BLaER1 (cell line): ENCODE results near the gene DYNC1LI2.
A peak's percentile ranks its signal among the peaks of the same experiment; 100 is the strongest.

Experiments used
- H3K27ac ChIP-seq: shearing (Covaris generic); formaldehyde crosslinking; 2 replicates; pipeline ENCODE4 v1.8.1; 2022
- H3K27me3 ChIP-seq: shearing (Covaris generic); formaldehyde crosslinking; 2 replicates; pipeline ENCODE4 v1.8.1; 2022
- H3K36me3 ChIP-seq: shearing (Covaris generic); formaldehyde crosslinking; 2 replicates; pipeline ENCODE4 v1.8.1; 2022
- H3K4me1 ChIP-seq: shearing (Covaris generic); formaldehyde crosslinking; 2 replicates; pipeline ENCODE4 v1.8.1; 2022
- H3K4me2 ChIP-seq: shearing (Covaris generic); formaldehyde crosslinking; 2 replicates; pipeline ENCODE4 v1.8.1; 2022
- H3K4me3 ChIP-seq: shearing (Covaris generic); formaldehyde crosslinking; 2 replicates; pipeline ENCODE4 v1.8.1; 2022
- H3K9ac ChIP-seq: shearing (Covaris generic); formaldehyde crosslinking; 2 replicates; pipeline ENCODE4 v1.8.1; 2022
- H3K9me3 ChIP-seq: shearing (Covaris generic); formaldehyde crosslinking; 2 replicates; pipeline ENCODE4 v1.8.1; 2022
- H4K20me1 ChIP-seq: shearing (Covaris generic); formaldehyde crosslinking; 2 replicates; pipeline ENCODE4 v1.8.1; 2022
- Cebpa-rat ChIP-seq: shearing (Covaris generic); IDR thresholded peaks from 2 replicates; pipeline ENCODE4 v1.8.1; 2022

Gene DYNC1LI2

DNA sequence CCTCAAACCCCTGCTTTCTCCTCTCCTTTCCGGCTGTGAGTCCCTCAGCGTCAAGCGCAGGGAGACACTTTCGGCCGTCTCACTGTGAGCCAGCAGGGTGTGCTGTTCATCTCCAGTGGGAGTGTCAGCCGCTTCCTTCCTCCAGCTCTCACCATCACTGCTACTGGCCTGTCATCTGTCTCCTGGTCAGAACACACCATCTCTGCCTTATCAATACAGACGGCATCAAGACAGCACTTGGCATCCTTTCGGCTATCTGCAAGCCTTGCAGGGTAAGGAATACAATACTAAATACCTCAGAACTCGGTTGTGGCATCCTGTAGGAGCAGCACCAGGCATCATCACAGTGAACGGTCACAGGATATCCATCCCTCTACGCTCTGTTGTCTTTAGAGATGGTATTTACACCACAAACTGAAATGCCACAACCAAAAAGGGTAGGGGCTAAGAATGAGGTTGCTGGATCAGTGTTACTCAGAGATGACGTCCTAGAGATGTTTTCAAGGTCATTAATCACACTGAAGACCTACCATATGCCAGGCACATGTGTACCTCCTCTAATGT is 34.2 kb downstream of the DYNC1LI2 start:
- TF ChIP-seq Cebpa-rat = no peak
- no peaks in the 10 kb centered on the region for H4K20me1 ChIP-seq
- no peaks in the 10 kb centered on the region for H3K27me3 ChIP-seq
- peaks cover 3% of the 10 kb centered on the region for H3K9me3 ChIP-seq
- H3K27ac ChIP-seq = no peak overlapping the region
- peaks cover 28% of the 10 kb centered on the region for H3K4me1 ChIP-seq
- no peak overlapping the region for H3K9ac ChIP-seq
- peaks cover 52% of the 10 kb centered on the region for H3K36me3 ChIP-seq
- H3K4me3 ChIP-seq = no peak overlapping the region
- H3K4me2 ChIP-seq = no peak overlapping the region

DNA sequence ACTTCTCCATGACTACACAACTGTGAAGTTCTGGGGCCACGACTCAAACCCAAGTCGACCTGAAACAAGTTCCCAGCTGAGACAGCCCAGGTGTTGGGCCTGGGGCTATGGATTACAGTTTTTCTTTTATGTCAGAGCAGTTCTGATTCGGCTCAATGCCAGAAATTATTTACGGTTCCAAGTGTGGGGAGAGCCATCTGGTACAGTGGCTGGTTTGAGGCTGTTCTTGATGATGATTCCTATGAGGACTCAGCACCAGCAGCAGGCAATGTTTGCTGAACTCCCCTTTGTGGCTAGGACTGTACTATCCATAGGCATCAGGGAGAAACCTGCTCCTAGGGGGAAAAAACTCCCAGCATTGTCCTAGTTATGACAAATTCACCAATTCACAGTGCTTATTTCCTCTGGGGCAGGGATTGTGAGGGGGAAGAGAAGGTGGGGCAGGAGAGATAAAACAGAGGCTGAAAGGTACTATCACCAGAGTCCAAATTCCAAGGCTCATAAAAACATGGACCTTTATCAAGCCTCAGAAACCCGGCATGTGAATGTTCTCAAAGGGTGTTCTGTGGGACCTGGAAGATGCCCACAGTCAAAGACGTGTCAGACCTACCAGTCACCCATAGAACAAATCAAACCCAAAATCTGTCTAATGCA is 36.6 kb downstream of the DYNC1LI2 start:
- Histone ChIP-seq H3K27ac (peak overlapping the region; percentile 21; the same call in 1 of the 2 replicates), H4K20me1 (no peaks in the 10 kb centered on the region), H3K9ac (no peak overlapping the region), H3K4me3 (no peak overlapping the region), H3K4me1 (peaks cover 28% of the 10 kb centered on the region), H3K4me2 (peak overlapping the region; percentile 65; the same call in 1 of the 2 replicates), H3K27me3 (no peaks in the 10 kb centered on the region), H3K9me3 (peaks cover 14% of the 10 kb centered on the region), H3K36me3 (peaks cover 29% of the 10 kb centered on the region)
- no peak for TF ChIP-seq Cebpa-rat

DNA sequence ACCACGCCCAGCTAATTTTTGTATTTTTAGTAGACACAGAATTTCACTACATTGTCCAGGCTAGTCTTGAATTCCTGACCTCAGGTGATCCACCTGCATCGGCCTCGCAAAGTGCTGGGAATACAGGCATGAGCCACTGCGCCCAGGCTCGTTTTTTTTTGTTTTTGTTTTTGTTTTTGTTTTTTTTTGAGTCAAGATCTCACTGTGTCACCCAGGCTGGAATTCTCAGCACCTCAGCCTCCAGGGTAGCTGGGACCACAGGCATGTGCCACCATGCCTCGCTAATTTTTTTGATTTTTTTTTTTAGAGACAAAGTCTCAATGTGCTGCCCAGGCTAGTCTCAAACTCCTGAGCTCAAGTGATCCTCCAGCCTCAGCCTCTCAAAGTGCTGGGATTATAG is 37.3 kb downstream of the DYNC1LI2 start:
- peak overlapping the region; percentile 21; the same call in 1 of the 2 replicates for H3K27ac ChIP-seq
- H4K20me1 ChIP-seq = no peaks in the 10 kb centered on the region
- H3K9ac ChIP-seq = no peak overlapping the region
- no peak overlapping the region for H3K4me3 ChIP-seq
- H3K4me1 ChIP-seq = peaks cover 28% of the 10 kb centered on the region
- peaks cover 22% of the 10 kb centered on the region for H3K36me3 ChIP-seq
- no peaks in the 10 kb centered on the region for H3K27me3 ChIP-seq
- no peak for TF ChIP-seq Cebpa-rat
- H3K4me2 ChIP-seq = peak overlapping the region; percentile 65
- H3K9me3 ChIP-seq = peaks cover 14% of the 10 kb centered on the region

DNA sequence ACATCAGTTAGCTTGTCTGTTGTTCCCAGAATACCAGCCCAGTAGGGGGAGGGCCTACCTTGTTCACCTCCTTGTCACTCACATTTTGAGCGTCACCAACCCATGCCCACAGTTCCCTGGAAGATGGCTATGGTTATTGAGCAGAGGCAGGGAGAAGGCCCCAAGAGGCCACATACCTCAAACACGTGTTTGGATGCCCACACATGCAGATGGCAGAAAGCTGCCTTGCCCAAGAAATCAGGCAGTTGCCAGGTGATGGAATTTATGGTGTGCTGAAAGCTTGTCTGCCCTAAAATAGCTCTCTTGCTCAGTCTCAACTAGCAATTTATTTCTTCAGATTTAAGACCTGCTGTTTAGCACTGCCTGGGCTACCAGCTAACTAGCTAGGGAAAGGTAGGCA is 38.3 kb downstream of the DYNC1LI2 start:
- peak overlapping the region; percentile 43; the same call in 1 of the 2 replicates for H3K27ac ChIP-seq
- H3K9ac ChIP-seq = no peak overlapping the region
- peak overlapping the region; percentile 65 for H3K4me2 ChIP-seq
- H3K9me3 ChIP-seq = peaks cover 14% of the 10 kb centered on the region
- H3K27me3 ChIP-seq = no peaks in the 10 kb centered on the region
- no peaks in the 10 kb centered on the region for H4K20me1 ChIP-seq
- peaks cover 12% of the 10 kb centered on the region for H3K36me3 ChIP-seq
- no peak for TF ChIP-seq Cebpa-rat
- no peak overlapping the region for H3K4me3 ChIP-seq
- H3K4me1 ChIP-seq = peaks cover 28% of the 10 kb centered on the region

DNA sequence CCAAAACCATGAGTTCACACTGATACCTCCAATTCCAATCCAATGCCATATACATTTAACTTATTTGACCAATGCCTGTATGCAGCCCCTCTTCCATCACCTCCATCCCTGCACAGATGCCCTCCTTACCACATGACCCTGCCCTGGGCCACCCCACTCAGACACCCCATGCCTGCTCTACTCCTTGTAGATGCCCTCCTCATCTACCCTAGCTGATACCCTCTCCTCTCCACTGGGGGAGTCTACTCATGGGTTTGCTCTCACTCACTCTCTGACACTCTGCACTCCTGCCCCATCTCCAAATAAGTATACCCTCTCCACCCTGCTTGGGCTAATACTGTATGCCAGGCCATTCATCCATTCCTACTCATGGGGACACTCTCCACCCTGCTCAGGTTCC is 38.9 kb downstream of the DYNC1LI2 start:
- Histone ChIP-seq H3K4me1 (peaks cover 32% of the 10 kb centered on the region), H3K4me2 (peak overlapping the region; percentile 65), H3K36me3 (peaks cover 6% of the 10 kb centered on the region; the same call in 1 of the 2 replicates), H3K9me3 (peaks cover 14% of the 10 kb centered on the region), H3K9ac (no peak overlapping the region), H3K4me3 (no peak overlapping the region), H3K27ac (no peak overlapping the region), H3K27me3 (no peaks in the 10 kb centered on the region), H4K20me1 (no peaks in the 10 kb centered on the region)
- no peak for TF ChIP-seq Cebpa-rat

DNA sequence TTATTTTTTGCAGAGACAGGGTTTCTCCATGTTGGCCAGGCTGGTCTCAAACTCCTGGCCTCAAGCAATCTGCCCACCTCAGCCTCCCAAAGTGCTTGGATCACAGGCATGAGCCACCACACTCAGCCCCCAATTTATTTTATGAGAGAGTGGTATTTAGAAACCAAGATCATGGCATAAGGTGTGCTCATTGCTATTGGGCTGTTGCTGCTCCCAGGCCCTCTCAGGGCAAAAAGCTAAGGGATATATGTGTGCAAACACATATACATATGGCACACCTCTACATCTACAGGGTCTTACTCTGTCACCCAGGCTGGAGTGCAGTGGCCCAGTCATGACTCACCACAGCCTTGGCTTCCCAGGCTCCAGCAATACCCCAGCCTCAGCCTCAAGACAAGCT is 39.8 kb downstream of the DYNC1LI2 start:
- Histone ChIP-seq H3K4me1 (peaks cover 41% of the 10 kb centered on the region), H3K9ac (no peak overlapping the region), H3K36me3 (no peaks in the 10 kb centered on the region), H3K9me3 (peaks cover 14% of the 10 kb centered on the region), H3K4me2 (no peak overlapping the region), H4K20me1 (no peaks in the 10 kb centered on the region), H3K27me3 (no peaks in the 10 kb centered on the region), H3K27ac (no peak overlapping the region), H3K4me3 (no peak overlapping the region)
- TF ChIP-seq Cebpa-rat = no peak

DNA sequence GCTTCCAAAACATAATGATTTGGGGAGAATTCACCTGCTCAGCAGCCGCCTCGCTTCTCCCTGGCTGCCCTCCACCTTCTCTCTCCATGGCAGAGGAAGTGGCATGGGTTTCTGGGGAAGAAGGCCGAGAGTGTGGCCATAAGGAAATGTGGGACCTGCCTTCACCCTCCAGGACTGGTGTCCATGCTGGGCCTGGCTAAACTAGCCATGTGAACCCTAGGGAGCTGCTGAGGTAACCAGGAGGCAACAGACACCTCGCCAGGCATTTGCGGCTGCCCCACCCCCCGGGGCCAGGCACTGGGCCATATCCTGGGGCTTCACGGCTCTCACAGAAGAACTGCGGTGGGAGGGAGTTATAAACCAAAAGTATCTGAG is 44.9 kb downstream of the DYNC1LI2 start:
- Histone ChIP-seq H3K9me3 (peaks cover 16% of the 10 kb centered on the region), H3K27ac (no peak overlapping the region), H3K27me3 (no peaks in the 10 kb centered on the region), H3K4me1 (peaks cover 43% of the 10 kb centered on the region), H3K36me3 (no peaks in the 10 kb centered on the region), H4K20me1 (no peaks in the 10 kb centered on the region), H3K4me2 (no peak overlapping the region; the same call in 1 of the 2 replicates), H3K4me3 (no peak overlapping the region), H3K9ac (no peak overlapping the region)
- no peak for TF ChIP-seq Cebpa-rat

DNA sequence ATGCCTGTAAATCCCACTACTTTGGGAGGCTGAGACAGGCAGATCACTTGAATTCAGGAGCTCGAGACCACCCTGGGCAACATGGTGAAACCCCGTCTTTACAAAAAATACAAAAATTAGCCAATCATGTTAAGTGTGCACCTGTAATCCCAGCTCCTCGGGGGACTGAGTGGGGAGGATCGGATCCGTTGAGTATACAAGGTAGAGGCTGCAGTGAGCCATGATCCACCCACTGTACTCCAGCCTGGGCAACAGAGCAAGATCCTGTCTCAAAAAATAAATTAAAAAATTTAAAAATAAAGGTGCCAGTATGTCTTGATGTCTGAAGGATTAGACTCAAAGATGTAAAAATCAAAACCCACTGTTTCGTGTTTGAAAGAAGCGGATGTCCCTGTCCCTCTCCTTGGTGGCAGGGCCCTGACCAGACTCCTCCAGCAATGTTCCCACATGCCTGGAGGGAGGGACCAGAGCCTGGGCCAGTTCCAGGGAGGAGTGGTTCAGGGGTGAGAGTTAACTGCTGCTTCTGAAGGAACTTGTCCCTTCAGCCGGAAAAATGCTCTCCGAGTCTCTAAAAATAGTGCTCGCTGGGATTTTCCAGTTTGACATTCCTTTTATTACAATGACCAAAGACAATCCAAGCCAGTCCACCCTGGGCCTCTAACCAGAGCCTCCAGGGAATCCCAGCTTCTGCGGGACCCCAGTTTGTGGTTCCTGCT is 45.5 kb downstream of the DYNC1LI2 start:
- Histone ChIP-seq H4K20me1 (no peaks in the 10 kb centered on the region), H3K36me3 (no peaks in the 10 kb centered on the region), H3K27me3 (no peaks in the 10 kb centered on the region), H3K27ac (no peak overlapping the region), H3K4me2 (no peak overlapping the region; the same call in 1 of the 2 replicates), H3K9ac (no peak overlapping the region), H3K9me3 (peaks cover 17% of the 10 kb centered on the region), H3K4me1 (peaks cover 48% of the 10 kb centered on the region), H3K4me3 (no peak overlapping the region)
- no peak for TF ChIP-seq Cebpa-rat

DNA sequence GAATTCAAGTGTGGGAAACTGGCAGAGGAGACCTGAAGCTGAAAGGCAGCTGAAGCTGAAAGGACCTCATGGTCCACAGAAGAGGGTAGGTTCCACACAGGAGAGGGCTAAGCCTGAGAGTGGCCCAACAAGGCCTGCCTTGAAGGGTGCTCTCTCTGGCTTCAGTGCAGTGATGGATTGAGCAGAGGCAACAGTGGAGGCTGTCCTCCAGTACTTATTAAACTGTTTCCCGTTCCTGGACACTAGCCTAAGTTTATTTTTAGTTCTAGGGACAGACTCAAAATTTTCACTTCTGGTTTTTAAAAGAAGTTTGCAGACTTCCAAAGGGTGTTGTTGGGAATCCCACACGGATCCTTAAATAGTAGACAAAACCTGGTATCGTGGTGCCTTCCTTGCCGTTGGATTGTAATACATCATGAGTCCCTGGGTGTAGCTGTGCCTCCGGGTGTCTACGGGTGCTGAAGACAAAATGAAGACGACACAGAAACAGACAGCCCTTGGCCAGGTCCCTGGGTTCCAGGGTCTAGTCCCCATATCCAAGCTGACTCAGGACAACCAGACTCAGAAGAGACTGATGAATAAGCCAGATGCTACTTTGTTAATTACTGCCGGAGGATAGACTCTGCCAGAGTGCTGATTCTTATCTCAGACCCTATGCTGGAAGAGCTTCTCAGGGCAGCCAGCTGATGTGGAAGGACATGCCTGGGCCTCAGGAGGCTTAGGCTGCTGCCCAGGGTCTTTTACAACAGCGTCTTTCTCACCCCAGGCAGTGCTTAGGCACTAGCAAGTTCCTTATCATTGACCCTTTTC is 47.8 kb downstream of the DYNC1LI2 start:
- H3K4me2 ChIP-seq = no peak overlapping the region; the same call in 1 of the 2 replicates
- no peaks in the 10 kb centered on the region for H4K20me1 ChIP-seq
- no peak overlapping the region for H3K27ac ChIP-seq
- peaks cover 19% of the 10 kb centered on the region for H3K9me3 ChIP-seq
- H3K4me1 ChIP-seq = peaks cover 63% of the 10 kb centered on the region
- H3K27me3 ChIP-seq = no peaks in the 10 kb centered on the region; the same call in 1 of the 2 replicates
- no peaks in the 10 kb centered on the region for H3K36me3 ChIP-seq
- H3K4me3 ChIP-seq = no peak overlapping the region
- no peak for TF ChIP-seq Cebpa-rat
- no peak overlapping the region for H3K9ac ChIP-seq
